HFFc6 (cell line): ENCODE measurements around the gene CIZ1. TPM values are rescaled to one million over a fixed set of nuclear protein-coding genes. Genes with fewer than 3 reads are reported as not detected.
A peak's percentile ranks its signal among the peaks of the same experiment; 100 is the strongest.

ENCODE experiments used
- DNase-seq: peaks from one replicate; pipeline ENCODE4 v3.0.0-alpha.2; 2018
- H3K27ac Mint-ChIP-seq: 2 replicates; pipeline ENCODE4 v1.8.0; 2020; ENCODE audit warnings: mild to moderate bottlenecking, mixed read lengths
- H3K27me3 Mint-ChIP-seq: 2 replicates; pipeline ENCODE4 v1.8.0; 2021; ENCODE audit warnings: mild to moderate bottlenecking, moderate library complexity, mixed read lengths; ENCODE audit not compliant: insufficient read depth
- H3K36me3 Mint-ChIP-seq: 2 replicates; pipeline ENCODE4 v1.8.0; 2021; ENCODE audit warnings: low read depth, mixed read lengths
- H3K4me1 Mint-ChIP-seq: 2 replicates; pipeline ENCODE4 v1.8.0; 2020; ENCODE audit warnings: low read depth, mixed read lengths
- H3K4me3 Mint-ChIP-seq: 2 replicates; pipeline ENCODE4 v1.8.0; 2020; ENCODE audit warnings: mild to moderate bottlenecking, moderate library complexity, mixed read lengths
- H3K9me3 Mint-ChIP-seq: 2 replicates; pipeline ENCODE4 v1.8.0; 2020; ENCODE audit warnings: mild to moderate bottlenecking, mixed read lengths
- total RNA-seq, 6 experiments: library from RNA; stranded (reverse); fragmentation: NEBNext Ultra II Directional; extraction: Animal tissue kit (Norgen Biotek cat#: 25700); gene quantifications; 2 replicates in 1 of 6; 3 replicates in 5 of 6; pipeline ENCODE4 v1.2.3, GENCODE V29; 2021
- TF ChIP-seq, protein P1 (sequence below): fragments of 200-600 bp; sonication (generic); IDR thresholded peaks from 2 replicates; pipeline ENCODE4 v1.5.0; 2021; ENCODE audit warnings: antibody characterized with exemption, mild to moderate bottlenecking

CIZ1 gene
- total RNA-seq, 6 experiments from 2014 or later: 119 to 168 (median 148) TPM

DNA sequence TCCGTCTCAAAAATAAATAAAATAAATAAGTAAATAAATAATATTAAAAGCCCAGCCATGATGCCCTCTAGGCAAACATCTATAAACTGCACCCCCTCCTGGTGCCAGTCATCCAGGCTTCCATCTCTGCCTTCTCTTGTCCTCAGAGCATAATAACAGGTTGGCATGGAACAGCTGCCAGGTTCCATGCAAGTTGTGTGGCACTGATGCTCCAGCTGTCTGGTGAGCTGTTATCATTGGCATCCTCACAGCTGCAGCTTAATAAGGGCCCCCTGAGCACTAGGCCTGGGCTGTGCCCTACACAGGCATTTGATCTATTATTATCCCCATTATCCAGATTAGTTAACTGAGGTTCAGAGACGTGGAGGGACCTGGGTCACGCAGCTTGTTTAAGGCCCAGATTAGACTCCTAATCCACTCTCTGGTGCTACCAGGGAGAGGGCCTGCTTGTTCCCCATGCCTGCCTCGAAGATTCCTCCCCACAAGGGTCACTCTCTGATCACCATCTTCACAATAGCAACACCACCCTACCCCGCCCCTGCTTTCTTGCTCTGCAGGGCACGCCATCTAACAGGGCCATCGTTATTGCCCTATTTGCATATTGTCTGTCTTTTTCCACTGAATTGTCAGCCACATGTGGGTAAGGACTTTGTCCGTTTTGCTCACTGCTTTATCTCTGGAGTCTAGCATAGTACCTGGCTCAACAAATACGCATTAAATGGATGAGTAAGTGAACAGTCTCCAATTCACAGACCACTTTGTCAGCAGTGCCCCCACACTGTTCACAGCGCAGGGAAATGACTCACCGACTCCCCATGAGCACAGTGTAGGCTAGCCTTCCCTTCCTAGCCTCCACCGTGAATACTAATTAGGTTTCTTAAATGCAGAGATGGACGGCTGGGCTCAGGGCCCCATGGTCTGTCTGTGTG is 10.3 kb upstream of the CIZ1 start:
- Mint-ChIP-seq H3K4me1 (peaks cover 31% of the 10 kb centered on the region), H3K36me3 (peaks cover 5% of the 10 kb centered on the region; the same call in 1 of the 2 replicates), H3K4me3 (no peak overlapping the region), H3K9me3 (no peaks in the 10 kb centered on the region; the same call in 1 of the 2 replicates), H3K27ac (peak overlapping the region; percentile 54), H3K27me3 (peaks cover 1% of the 10 kb centered on the region; the same call in 1 of the 2 replicates)
- no peak for DNase-seq
- TF ChIP-seq, protein P1, sequence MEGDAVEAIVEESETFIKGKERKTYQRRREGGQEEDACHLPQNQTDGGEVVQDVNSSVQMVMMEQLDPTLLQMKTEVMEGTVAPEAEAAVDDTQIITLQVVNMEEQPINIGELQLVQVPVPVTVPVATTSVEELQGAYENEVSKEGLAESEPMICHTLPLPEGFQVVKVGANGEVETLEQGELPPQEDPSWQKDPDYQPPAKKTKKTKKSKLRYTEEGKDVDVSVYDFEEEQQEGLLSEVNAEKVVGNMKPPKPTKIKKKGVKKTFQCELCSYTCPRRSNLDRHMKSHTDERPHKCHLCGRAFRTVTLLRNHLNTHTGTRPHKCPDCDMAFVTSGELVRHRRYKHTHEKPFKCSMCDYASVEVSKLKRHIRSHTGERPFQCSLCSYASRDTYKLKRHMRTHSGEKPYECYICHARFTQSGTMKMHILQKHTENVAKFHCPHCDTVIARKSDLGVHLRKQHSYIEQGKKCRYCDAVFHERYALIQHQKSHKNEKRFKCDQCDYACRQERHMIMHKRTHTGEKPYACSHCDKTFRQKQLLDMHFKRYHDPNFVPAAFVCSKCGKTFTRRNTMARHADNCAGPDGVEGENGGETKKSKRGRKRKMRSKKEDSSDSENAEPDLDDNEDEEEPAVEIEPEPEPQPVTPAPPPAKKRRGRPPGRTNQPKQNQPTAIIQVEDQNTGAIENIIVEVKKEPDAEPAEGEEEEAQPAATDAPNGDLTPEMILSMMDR: no peak; the same call in 1 of the 2 replicates

DNA sequence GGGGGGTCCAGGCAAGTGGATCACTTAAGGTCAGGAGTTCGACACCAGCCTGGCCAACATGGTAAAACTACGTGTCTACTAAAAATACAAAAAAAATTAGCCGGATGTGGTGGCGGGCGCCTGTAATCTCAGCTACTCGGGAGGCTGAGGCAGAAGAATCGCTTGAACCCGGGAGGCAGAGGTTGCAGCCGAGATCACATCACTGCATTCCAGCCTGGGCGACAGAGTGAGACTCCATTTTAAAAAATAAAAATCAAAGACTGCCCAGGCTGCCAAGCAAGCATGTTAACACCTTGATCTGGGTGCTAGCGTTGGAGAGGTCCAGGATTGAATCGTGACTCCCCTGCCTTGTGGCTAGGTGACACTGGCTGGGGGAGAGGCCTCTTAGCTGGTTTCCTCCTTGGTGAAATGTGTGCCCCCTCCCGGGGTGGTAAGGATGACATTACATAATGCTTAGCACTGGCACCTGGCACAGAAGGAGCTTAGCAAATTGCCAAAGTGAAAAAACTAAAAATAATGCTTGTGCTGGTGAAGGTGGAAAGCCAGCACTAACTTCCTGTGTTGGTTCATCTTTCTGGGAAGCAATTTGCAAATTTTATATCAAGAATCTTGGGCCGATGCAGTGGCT is 2.2 kb upstream of the CIZ1 start:
- H3K4me3 Mint-ChIP-seq: peak overlapping the region; percentile 73; the same call in 1 of the 2 replicates
- H3K4me1 Mint-ChIP-seq: peaks cover 20% of the 10 kb centered on the region
- DNase-seq: no peak
- H3K27me3 Mint-ChIP-seq: no peaks in the 10 kb centered on the region; the same call in none of the 2 replicates
- peak overlapping the region; percentile 83 for H3K27ac Mint-ChIP-seq
- no peaks in the 10 kb centered on the region for H3K9me3 Mint-ChIP-seq
- TF ChIP-seq, protein P1: no peak
- H3K36me3 Mint-ChIP-seq: no peaks in the 10 kb centered on the region; the same call in 1 of the 2 replicates

DNA sequence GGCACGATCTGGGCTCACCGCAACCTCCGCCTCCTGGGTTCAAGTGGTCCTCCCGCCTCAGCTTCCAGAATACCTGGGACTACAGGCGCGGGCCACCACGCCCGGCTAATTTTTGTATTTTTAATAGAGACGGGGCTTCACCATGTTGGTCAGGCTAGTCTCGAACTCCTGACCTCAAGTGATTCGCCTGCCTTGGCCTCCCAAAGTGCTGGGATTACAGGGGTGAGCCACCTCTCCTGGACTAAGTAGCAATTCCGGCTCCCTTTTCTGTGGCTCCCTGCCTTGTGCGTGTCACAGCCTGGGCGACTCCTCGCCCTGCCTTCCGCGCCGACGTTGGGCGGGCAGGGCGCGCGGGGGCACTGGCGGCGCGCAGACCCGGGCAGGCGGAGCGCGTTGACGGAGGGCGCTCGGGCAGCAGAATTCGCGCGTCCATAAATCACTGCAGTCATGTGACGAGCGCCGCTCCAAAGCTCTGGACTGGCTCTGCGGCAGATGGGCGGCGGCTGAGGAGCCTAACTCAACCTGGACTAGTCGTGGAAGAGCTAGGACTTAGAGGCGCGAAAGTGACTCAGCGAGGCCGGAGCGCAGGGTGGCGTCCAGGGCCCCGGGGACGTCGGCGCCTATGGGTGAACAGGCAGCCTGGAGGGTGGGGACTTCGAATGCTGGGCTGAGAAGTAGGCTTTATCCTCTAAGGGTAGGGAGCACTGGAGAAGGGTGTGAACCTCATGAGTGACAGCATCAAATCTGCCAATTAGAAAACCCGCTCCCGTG is 1.4 kb upstream of the CIZ1 start:
- DNase-seq: peak; percentile 96
- Mint-ChIP-seq H3K27me3 (no peaks in the 10 kb centered on the region; the same call in none of the 2 replicates), H3K4me1 (peaks cover 27% of the 10 kb centered on the region), H3K4me3 (peak overlapping the region; percentile 73), H3K27ac (peak overlapping the region; percentile 83), H3K36me3 (no peaks in the 10 kb centered on the region; the same call in 1 of the 2 replicates), H3K9me3 (no peaks in the 10 kb centered on the region)
- TF ChIP-seq, protein P1: peak; percentile 65

DNA sequence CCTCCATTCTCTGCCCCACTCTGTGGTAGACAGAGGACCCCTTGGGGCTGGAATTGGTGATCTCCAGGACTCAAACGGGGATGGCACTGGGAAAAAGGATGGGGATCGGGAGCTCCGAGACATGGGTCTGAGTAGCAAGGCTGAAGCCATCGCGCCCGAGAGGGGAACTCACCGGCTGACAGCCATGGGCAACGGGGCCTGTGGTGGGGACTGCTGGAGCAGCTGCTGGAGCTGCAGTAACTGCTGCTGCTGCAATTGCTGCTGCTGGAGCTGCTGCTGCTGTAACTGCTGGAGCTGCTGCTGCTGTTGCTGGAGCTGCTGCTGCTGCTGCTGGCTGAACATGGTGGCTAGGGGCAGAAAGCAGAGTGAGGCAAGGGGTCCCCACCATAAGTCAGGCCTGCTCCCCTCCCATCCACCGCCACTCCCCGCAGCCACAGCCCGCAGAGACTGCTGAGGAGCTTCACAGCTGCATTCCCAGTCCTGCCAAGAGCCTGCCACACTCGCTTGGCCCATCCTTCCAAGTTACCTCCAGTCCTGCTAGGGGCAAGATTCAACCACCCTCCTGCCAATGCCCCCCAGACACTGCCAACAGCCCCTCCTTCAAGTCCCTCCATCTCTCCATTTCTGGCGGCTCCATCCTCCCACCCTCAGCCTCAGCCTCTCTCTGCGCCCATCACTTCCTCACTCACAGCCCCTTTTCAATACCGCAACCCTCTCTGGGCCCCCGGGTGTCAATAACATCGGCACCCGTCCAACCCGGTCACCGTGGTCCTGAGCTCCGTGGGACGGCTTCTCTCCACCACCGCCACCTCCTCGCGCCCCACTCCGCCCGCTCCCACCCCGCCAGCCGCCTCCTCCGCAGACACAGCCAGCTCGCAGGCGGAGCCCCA is 611 bp downstream of the CIZ1 start:
- no peak for DNase-seq
- Mint-ChIP-seq H3K27ac (peak overlapping the region; percentile 83), H3K4me1 (peaks cover 27% of the 10 kb centered on the region), H3K36me3 (peaks cover 12% of the 10 kb centered on the region; the same call in 1 of the 2 replicates), H3K9me3 (no peaks in the 10 kb centered on the region), H3K4me3 (peak overlapping the region; percentile 98), H3K27me3 (no peaks in the 10 kb centered on the region; the same call in none of the 2 replicates)
- TF ChIP-seq, protein P1: no peak
